ENCODE results near the gene CXXC1. TPM values are rescaled to one million over a fixed set of nuclear protein-coding genes. Genes with fewer than 3 reads are reported as not detected.
"Not testable (repeated sequence)": the region's sequence is repeated elsewhere in the genome, so short reads cannot be mapped to it uniquely, and the experiment has no call there.

CXXC1 gene
- total RNA-seq, 1 donor from 2014 or later = 39.8 TPM

DNA sequence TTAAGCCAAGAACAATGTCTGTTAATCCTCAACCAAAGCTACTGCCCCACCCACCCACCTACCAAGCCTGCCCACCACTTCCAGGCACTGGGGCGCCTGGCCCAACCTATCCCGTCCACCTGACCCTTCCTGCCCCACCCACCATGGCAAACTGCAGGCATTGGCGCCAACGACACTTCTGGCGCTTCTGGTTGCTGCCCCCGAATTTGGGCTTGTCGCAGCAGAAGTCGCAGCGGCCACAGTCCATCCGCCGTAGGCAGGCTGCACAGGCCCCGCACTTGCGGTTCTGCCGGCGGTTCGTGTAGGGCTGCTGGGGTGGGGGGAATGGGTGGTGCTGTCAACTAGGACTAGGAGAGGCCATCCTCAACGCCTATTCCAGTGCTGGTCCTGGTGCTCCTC is 13.4 kb downstream of the CXXC1 start:
- DNase-seq = no peak

DNA sequence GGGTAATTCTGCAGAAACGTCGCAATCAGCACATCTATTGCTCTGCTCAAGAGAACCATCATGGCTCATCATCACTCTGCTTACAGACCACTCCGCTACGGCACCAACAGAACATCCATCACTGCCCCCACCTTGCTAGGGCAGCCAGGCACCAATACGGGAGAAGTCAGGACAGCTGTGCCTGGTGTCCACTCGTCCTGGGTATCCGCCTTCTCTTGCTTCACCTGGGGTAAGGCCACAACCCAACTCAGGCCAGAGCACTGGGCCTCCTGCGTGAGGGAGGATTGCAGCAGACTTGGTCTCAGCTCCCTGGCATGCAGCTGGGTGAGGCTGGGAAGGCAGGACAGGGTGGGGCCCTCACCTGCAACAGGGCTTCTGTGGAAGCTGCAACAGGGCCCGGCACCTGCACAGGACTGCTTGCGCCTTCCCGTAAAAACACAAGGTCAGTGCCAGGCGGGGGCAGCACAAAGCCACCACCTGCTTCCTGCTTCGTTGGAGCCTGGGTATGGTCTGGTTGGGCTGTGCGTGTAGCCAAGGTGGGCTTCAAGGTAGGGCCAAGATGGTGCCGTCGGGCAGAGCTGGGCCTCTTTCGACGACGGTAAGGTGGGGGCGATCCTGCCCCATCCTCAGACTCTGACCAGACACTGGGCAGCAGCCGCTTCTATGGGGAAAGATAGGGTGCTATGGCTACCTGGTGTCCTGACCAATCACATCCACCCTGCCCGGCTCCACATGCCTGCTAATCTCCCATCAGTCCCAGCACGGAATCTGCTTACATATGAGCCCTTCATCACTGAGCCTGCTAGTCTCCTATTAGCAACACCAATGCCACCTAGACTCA is 14.1 kb downstream of the CXXC1 start:
- no peak for DNase-seq

DNA sequence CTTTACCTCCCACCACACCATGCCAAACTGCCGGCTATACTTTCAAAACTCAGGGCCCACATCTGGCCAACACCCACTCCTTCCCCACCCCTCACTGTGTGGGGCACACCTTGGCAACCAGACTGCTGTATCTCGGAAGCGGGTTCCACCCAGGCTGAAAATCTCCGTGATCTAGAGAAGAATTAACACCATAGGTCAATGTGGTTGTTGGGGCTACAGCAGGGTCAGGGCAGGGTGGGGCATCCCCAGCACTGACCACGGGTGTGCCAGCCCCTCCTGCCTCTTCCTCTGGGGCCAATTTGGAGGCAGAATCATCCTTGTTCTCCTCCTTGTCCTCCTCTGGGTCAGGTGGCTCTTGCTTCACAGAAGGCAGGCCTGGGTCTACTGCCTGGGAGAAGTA is 14.9 kb downstream of the CXXC1 start:
- no peak for DNase-seq

DNA sequence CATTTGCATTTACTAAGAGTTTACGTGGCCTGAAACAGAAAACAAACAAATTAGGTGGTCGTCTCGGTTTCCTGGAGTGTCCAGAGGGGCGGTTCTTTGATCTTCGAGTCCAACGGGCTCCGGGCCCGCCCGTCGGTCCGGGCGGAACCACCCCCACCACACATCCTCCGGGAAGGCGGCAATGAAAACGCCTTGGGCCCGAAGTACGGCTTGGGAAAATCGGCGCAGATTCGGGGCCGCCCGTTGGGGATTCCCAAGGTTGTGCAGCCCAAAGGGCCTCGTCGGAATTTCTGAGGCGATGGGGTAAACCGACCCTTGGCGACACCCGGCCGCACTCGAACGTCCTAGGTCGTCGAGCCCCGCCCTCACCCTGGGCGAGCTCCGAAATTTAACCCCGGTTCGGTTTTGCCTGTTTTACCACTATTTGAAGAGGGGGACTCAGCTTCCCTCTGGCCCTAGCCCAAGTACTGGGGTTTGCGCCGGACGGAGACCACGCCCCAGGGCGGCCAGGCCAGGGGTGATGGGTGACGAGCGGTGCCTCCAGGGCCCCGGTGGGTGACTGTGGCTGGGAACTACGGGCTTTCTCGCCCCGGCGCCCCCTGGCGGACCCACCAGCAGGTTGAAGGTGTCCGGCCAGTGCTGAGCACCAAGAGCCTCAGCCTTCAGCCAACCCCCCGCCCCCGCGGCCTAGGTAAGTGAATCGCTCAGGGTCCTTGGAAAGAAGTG is 19.3 kb downstream of the CXXC1 start:
- no peak for DNase-seq

DNA sequence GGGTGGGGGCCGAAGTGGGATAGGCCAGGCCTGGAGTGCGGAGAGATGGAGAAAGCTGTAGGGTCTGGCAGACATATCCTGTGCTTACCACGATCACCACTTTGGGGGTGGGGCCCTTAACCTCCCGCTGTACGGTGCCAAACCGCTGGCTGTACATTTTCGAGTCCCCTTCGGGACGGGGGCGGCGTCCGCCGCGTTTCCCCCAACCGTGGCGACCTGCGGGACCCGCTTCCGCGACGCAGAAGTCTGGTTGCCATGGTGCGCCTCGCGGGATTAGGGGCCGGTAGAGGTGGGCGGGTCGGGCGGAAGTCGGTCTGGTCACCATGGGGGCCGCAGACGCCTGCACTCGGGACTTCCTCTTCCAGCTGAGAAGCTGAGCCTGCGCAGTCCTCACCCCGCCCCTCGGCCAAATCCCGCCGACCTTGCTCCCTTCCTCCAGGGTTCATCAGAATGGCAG is 21.2 kb downstream of the CXXC1 start, which contains the start of gene CFAP53:
Gene CFAP53 (minus strand): TSS at position 248 of the 457 bp plus-strand sequence. CDS start 91 bp downstream, at position 157.
- DNase-seq = peak; percentile 80

DNA sequence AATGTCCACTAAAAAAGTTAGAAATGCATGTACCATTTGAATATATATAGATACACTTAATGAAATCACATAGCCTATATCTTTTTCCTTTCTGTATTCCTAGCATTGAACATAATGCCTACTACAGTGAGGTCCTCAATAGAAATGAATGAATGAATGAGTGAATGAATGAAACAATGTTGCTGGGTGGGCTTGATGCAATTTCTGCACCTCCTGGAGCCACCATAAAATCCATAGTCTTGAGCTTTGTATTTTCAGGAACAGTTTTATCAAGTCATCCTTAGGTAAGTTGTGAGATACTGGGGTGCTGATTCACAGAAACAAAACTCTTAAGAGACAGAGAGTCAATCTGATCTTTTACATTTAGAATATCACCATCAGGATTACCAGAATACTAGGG is 24.5 kb downstream of the CXXC1 start:
- no peak for DNase-seq

DNA sequence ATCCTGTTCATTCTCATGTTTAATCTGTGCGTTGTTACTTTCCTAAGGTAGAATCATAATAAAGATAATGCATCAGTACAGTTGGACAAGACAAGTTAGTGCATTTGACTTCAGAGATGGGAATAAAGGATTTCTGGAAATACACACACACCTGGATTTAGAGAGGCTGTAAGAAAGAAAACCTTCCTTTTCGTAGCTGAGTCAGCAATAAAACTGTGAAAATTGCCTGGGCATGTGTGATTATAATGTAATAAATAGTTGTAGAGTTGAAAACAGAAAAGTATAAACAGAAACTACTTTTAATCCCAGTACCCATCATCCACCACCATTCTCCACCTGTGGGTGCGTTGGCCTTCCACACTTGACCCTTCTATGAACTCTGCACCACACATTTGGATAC is 36.6 kb downstream of the CXXC1 start:
- no peak for DNase-seq

DNA sequence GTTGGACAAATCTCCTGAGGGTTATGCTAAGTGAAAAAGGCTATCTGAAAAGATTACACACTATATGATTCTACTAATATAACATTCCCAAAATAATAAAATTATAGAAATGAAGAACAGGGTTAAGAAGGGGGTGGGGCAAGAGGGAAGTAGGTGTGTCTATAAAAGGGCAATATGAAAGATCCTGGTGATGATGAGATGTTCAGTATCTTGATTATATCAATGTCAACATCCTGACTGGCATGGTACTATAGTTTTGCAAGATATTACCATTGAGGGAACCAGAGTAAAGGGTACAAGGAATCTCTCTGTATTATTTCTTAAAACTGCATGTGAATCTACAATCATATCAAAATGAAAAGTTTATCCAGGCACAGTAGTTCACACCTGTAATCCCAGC is 37.9 kb downstream of the CXXC1 start:
- no peak for DNase-seq

DNA sequence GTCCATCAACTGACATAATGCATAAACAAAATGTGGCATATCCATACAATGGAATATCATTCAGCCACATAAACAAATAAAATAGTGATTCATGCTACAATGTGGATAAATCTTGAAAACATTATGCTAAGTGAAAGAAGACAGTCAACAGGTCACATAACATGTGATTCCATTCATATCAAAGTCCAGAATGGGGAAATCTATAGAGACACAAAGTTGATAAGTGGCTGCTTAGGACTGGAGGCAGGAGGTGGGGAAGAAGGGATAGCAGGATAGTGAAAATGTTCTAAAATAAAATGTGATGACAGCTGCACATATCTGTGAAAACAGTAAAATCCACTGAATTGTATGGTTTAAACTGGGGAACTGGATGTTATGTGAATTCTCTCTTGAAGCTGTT is 39.9 kb downstream of the CXXC1 start:
- no peak for DNase-seq

DNA sequence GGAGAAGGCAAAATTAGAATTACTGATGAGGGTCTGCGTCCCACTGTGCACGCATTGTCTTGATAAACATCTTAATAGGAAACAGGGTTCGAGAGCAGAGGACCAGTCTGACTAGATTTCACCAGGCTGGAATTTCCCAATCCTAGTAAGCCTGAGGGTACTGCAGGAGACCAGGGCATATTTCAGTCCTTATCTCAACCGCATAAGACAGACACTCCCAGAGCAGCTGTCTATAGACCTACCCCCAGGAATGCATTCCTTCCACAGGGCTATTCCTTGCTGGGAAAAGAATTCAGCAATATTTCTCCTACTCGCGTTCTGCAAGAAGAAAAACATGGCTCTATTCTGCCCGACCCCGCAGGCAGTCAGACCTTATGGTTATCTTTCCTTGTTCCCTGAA is 45.7 kb downstream of the CXXC1 start:
- not testable (repeated sequence) for DNase-seq

DNA sequence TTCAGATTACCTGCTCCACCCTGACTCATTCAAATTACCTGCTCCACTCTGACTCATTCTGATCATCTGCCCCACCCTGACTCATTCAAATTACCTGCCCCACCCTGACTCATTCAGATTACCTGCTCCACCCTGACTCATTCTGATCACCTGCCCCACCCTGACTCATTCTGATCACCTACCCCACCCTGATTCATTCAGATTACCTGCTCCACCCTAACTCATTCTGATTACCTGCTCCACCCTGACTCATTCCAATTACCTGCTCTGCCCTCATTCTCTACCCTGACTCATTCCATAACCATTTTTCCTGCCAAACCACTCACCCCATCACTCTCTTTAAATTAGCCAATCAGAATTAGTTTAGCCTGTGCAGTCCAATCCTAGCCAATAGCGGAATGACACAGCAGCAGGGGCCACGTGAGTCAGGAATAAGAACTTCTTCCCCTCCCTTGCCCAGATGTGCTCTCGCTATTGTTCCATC is 47.4 kb downstream of the CXXC1 start:
- DNase-seq = no peak

DNA sequence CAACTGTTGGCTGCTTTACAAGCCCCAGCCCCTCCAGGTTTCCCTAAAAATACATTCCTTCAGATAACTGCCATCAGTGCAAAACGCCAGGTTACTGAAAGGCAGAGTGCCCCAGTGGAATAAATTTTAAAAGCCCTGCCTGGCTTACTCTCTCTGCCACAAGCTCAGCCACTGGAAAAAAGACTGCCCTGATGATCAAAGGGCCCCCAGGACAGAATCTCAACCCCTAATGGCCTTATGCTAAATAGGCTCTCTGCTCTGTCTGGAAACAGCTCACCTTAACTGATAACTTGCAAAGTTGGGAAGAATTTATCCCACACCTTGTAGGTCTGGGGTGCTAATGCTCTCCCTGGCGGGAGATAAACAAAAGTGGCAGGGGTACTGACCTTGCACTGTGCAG is 55.1 kb downstream of the CXXC1 start:
- DNase-seq = no peak

Small RNA genes within 50 kb of the gene (small RNA-seq; reads per million reads assigned to genes)
- gene RNA5SP458 = not detected

Other genes starting within 250 kb of the CXXC1 start
- 30.7 TPM for gene MYO5B, start 92.5 kb downstream of the CXXC1 start, total RNA-seq
- 1.4 TPM for gene CFAP53, start 21.2 kb downstream of the CXXC1 start, total RNA-seq
- gene MBD1, start 6.2 kb downstream of the CXXC1 start, total RNA-seq = 61.6 TPM
- 2.3 TPM for gene SKA1, start 87.4 kb upstream of the CXXC1 start, total RNA-seq

All from occipital lobe (tissue), 3 donors.